A673 (cell line): ENCODE data around the gene H6PD. TPM values are rescaled to one million over a fixed set of nuclear protein-coding genes. Genes with fewer than 3 reads are reported as not detected.

Source experiments
- BruUV-seq: library from RNA; stranded (reverse); fragments of 400-500 nt; replicated peaks from 2 replicates; lab custom pipeline; 2021; lab: Mats Ljungman, UMichigan
- CTCF ChIA-PET: fragments of 300-600 bp; sonication (Branson Sonifier 250); formaldehyde crosslinking; loops from one replicate; lab custom pipeline; 2022; ENCODE audit warnings: antibody characterized with exemption; lab: Charles Lee
- POLR2A ChIA-PET: fragments of 300-600 bp; sonication (Branson Sonifier 250); formaldehyde crosslinking; loops from one replicate; lab custom pipeline; 2022; ENCODE audit warnings: antibody characterized with exemption; ENCODE audit not compliant: low non-redundant PET; lab: Charles Lee
- DNase-seq: peaks from one replicate; pipeline ENCODE4 v3.0.0-alpha.2; 2015; ENCODE audit warnings: low spot score
- H3K27ac ChIP-seq: fragments of 200-600 bp; sonication (generic); 2 replicates; pipeline ENCODE4 v1.5.1; 2016; ENCODE audit warnings: mixed run types, low read depth, mild to moderate bottlenecking, mixed read lengths, antibody characterized with exemption, low read length; ENCODE audit not compliant: poor library complexity, severe bottlenecking
- H3K27me3 ChIP-seq: fragments of 200-600 bp; sonication (generic); replicated peaks from 2 replicates; pipeline ENCODE4 v1.6.1; 2017; ENCODE audit warnings: mixed run types, low read depth, mild to moderate bottlenecking, mixed read lengths, antibody characterized with exemption, low read length; ENCODE audit not compliant: insufficient read depth, poor library complexity
- H3K36me3 ChIP-seq: fragments of 200-600 bp; sonication (generic); 2 replicates; pipeline ENCODE4 v1.6.1; 2016; ENCODE audit warnings: mixed run types, mild to moderate bottlenecking, mixed read lengths, antibody characterized with exemption, low read length; ENCODE audit not compliant: insufficient read depth, poor library complexity, severe bottlenecking
- H3K4me1 ChIP-seq: fragments of 200-600 bp; sonication (generic); 2 replicates; pipeline ENCODE4 v1.6.1; 2017; ENCODE audit warnings: mixed run types, mild to moderate bottlenecking, mixed read lengths, antibody characterized with exemption, low read length; ENCODE audit not compliant: insufficient read depth, poor library complexity, severe bottlenecking
- H3K4me3 ChIP-seq: fragments of 200-600 bp; sonication (generic); 2 replicates; pipeline ENCODE4 v1.5.1; 2016; ENCODE audit warnings: low read depth, mixed run types, mild to moderate bottlenecking, mixed read lengths, low read length; ENCODE audit not compliant: poor library complexity, severe bottlenecking
- H3K9me3 ChIP-seq: fragments of 200-600 bp; sonication (generic); 2 replicates; pipeline ENCODE4 v1.6.1; 2016; ENCODE audit warnings: mixed run types, low read depth, mild to moderate bottlenecking, mixed read lengths, antibody characterized with exemption, low read length; ENCODE audit not compliant: poor library complexity, severe bottlenecking
- CTCF ChIP-seq: fragments of 300-800, 200-600 bp; sonication (generic); conservative IDR thresholded peaks from 2 replicates; pipeline ENCODE4 v1.5.1; 2017; ENCODE audit warnings: low read depth, mild to moderate bottlenecking, antibody characterized with exemption, low read length, moderate library complexity, mixed read lengths
- EZH2 ChIP-seq: fragments of 200-600 bp; sonication (generic); IDR thresholded peaks from 2 replicates; pipeline ENCODE4 v1.6.1; 2017; ENCODE audit warnings: borderline replicate concordance, low read depth, mild to moderate bottlenecking, mixed read lengths, antibody characterized with exemption, low read length; ENCODE audit not compliant: poor library complexity, severe bottlenecking
- intact Hi-C: fragments of 100-400 bp; cut with micrococcal nuclease; formaldehyde crosslinking; loops from one replicate; pipeline ENCODE4 v1.10.0; 2022; ENCODE audit not compliant: unreplicated experiment
- total RNA-seq: library from RNA; stranded (reverse); gene quantifications from 2 replicates; pipeline ENCODE4 v1.2.3, GENCODE V29; 2021

The H6PD gene
- total RNA-seq, 1 experiment from 2014 or later, result 6.2 TPM

GRCh38 chr1:9201401-9202239, 33.0 kb upstream of the H6PD start:
- Histone ChIP-seq H3K9me3 (no peaks in the 10 kb centered on the region), H3K27ac (no peak overlapping the region), H3K27me3 (peaks cover 83% of the 10 kb centered on the region), H3K36me3 (no peaks in the 10 kb centered on the region), H3K4me3 (no peak overlapping the region), H3K4me1 (peaks cover 12% of the 10 kb centered on the region)
- DNase-seq, result no peak
- ChIA-PET CTCF (interaction anchor here (1.4 kb wide), 1 partner anchor 20 kb away, joined by 3 read pairs; no protein-coding TSS in a partner anchor), POLR2A (interaction anchor here (0.6 kb wide), 1 partner anchor 30 kb away, joined by 11 read pairs; no protein-coding TSS in a partner anchor)
- intact Hi-C loops, result no loop called here
- no TSS peak for BruUV-seq
- TF ChIP-seq EZH2 (no peak), CTCF (no peak)

- POLR2A ChIA-PET, result interaction anchor here (0.6 kb wide), 1 partner anchor 31 kb away, joined by 11 read pairs; no protein-coding TSS in a partner anchor
- H3K4me1 ChIP-seq, result peaks cover 12% of the 10 kb centered on the region
- no peak overlapping the region for H3K27ac ChIP-seq
- H3K4me3 ChIP-seq, result no peak overlapping the region
- TF ChIP-seq CTCF (no peak), EZH2 (peak; percentile 44)
- CTCF ChIA-PET, result no interaction called here
- peaks cover 83% of the 10 kb centered on the region for H3K27me3 ChIP-seq
- intact Hi-C loops, result no loop called here
- no peaks in the 10 kb centered on the region for H3K9me3 ChIP-seq
- H3K36me3 ChIP-seq, result no peaks in the 10 kb centered on the region
- no TSS peak for BruUV-seq
- DNase-seq, result no peak
These were observed 32.2 kb upstream of the H6PD start for GRCh38 chr1:9202240-9202870.

GRCh38 chr1:9203511-9203982, 31.0 kb upstream of the H6PD start:
- H3K9me3 ChIP-seq, result no peaks in the 10 kb centered on the region
- H3K4me3 ChIP-seq, result no peak overlapping the region
- no peak for DNase-seq
- POLR2A ChIA-PET, result no interaction called here
- BruUV-seq, result no TSS peak
- no peaks in the 10 kb centered on the region for H3K4me1 ChIP-seq
- peaks cover 80% of the 10 kb centered on the region for H3K27me3 ChIP-seq
- intact Hi-C loops, result no loop called here
- H3K27ac ChIP-seq, result no peak overlapping the region
- TF ChIP-seq EZH2 (no peak), CTCF (no peak)
- H3K36me3 ChIP-seq, result no peaks in the 10 kb centered on the region
- CTCF ChIA-PET, result no interaction called here
